ENCODE measurements around the gene RAB3B.

DNA sequence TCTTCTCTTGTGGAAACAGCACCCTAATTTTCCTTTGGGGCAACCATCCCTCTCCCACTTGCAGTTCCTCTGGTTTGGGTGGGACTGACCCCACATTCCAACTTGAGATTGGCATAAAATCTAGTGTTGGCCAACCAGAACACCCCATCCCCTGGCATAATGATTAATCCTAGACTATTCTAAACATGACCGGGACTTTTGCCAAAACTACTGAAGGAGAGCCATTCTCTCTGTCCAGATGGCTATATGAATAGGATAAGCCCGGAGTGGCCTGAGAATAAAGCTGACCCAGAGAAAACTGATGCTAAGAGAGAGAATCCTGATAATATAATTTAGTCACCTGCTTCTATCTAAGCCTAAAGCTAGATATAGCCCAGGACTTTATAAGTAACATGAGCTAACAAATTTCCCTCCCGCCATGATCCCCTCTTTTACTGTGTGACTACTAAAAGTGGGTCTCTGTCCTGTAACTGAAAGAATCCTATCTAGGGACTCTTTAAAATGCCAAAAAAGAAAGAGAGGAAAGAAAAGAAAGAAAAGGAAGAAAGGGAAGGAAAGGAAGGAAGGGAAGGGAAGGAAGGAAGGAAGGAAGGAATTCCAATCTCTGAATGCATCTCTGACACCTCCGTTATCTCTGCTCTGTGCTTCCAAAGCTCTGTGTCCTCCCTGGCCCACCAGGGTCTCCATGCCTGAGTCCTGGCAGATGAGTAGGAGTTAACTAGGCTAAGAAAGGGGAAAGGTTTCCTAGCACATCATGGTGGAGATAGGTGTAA lies 84.0 kb downstream of the RAB3B start:
- TF ChIP-seq, protein P1, sequence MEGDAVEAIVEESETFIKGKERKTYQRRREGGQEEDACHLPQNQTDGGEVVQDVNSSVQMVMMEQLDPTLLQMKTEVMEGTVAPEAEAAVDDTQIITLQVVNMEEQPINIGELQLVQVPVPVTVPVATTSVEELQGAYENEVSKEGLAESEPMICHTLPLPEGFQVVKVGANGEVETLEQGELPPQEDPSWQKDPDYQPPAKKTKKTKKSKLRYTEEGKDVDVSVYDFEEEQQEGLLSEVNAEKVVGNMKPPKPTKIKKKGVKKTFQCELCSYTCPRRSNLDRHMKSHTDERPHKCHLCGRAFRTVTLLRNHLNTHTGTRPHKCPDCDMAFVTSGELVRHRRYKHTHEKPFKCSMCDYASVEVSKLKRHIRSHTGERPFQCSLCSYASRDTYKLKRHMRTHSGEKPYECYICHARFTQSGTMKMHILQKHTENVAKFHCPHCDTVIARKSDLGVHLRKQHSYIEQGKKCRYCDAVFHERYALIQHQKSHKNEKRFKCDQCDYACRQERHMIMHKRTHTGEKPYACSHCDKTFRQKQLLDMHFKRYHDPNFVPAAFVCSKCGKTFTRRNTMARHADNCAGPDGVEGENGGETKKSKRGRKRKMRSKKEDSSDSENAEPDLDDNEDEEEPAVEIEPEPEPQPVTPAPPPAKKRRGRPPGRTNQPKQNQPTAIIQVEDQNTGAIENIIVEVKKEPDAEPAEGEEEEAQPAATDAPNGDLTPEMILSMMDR (IDR thresholded peaks at IDR 0.05; ENCODE audit: low read length), result no peak
- TF ChIP-seq EZH2 (IDR thresholded peaks at IDR 0.05; ENCODE audit: borderline replicate concordance, low read length), result no peak
